Measurements from ENCODE around the gene MYO15B.

DNA sequence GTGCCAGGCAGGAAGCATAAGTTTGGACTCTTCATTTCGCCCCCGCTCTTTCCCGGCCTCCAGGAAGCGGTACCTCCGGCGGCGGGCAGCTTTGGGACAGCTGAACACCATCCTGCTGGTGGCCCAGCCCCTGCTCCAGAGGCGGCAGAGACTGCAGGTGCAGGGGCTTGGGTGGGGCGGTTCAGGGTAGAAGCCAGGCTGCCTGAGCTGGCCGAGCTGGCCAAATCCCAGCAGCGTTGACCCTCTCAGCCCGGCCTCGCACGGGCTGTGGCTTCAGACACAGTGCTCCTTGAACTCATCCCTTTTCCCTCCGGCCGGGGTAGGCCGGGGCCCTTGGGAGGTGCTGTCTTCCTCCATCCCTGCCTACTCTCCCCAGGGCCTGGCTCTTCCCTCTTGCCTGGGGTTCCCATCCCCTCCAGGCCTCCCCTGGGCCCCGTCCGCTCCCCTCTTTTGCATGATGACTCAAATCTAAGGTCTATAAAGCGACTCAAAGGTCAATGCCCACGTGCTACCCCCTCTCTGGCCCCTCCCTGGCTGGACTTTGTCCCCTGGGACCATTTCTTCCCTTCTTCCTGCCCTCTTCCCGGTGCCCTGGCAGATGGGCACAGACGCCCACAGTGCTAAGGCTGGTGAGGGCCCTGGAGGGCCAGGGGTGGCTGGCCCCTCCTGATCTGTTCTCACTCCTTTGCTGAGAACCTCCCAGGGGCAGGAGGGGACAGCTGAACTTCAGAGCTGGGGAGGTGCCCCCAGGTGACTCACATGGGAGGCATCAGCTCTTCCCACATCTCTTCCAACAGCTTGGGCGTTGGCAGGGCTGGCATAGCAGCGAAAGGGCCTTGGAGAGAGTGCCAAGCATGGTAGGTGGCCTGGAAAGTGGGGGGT lies 22.7 kb downstream of the MYO15B start:
- TF ChIP-seq CTCF (IDR thresholded peaks at IDR 0.05): no peak
- TF ChIP-seq POLR2AphosphoS5 (IDR thresholded peaks at IDR 0.05; ENCODE audit: low read depth, low read length): no peak
- TF ChIP-seq REST (IDR thresholded peaks at IDR 0.05; ENCODE audit: insufficient read depth in 1 of 2, low read depth in 2 of 2, low read length in 1 of 2): no peak

All from Panc1 (cell line).